Middle frontal gyrus (tissue), 1 donor: ENCODE measurements around the gene CPSF7.
A peak's percentile ranks its signal among the peaks of the same experiment; 100 is the strongest.
"Not testable (repeated sequence)": the region's sequence is repeated elsewhere in the genome, so short reads cannot be mapped to it uniquely, and the experiment has no call there.

Experiments
- DNase-seq: peaks from one replicate; pipeline ENCODE4 v3.0.0-alpha.2; 2015; ENCODE audit warnings: low spot score; ENCODE audit errors: extremely low spot score

The CPSF7 gene

GRCh38 chr11:61384271-61385242, 45.2 kb downstream of the CPSF7 start:
- no peak for DNase-seq

DNA sequence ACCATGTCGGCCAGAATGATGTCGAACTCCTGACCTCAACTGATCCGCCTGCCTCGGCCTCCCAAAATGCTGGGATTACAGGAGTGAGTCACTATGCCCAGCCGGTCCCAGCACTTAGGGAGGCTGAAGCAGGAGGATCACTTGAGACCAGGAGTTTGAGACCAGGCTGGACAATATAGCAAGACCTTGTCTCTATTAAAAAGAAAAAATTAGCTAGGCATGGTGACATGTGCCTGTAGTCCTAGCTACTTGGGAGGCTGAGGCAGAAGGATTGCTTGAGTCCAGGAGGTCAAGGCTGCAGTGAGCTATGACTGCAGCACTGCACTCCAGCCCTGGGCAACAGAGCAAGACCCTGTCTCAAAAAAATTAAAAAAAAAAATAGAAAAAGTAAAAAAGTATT, 45.9 kb downstream of the CPSF7 start:
- not testable (repeated sequence) for DNase-seq

DNA sequence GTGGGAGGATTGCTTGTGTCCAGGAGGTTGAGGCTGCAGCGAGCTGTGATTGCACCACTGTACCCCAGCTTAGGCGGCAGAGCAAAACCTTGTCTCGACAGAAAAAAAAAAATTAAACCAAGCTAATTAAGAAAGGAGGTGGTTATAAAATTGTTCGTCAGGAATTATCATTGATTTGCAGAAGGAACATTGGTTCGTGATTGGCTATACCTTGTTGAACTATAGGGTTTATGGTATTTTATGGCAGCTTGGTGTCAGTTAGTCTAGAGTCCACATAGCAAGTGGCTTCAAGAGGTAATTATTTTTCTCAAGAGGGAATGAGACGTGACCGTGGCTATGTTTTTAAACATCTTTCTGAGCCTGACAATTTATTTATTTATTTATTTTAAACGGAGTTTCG, 48.9 kb downstream of the CPSF7 start:
- DNase-seq = no peak

DNA sequence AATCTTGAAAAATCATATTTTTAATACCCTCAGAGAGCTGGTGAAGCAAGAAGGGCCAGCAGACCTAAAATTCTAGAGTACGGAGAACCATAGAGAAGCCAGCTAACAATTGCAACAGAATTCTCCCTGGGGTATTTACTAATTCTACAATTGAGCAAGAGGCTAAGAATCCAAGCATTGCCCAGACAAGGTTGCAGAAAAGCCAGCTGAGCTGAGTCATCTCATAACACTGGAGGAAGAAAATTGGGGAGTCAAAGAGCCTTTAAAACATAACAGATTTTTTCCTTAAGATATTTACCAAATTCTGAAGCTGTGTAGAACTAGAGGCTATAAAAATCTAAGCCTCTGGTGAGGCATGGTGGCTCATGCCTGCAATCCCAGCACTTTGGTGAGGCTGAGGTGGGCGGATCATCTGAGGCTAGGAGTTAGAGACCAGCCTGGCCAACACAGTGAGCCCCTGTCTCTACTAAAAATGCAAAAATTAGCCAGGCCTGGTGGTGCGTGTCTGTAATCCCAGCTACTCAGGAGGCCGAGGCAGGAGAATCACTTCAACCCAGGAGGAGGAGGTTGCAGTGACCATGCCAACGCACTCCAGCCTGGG, 51.0 kb downstream of the CPSF7 start:
- no peak for DNase-seq

DNA sequence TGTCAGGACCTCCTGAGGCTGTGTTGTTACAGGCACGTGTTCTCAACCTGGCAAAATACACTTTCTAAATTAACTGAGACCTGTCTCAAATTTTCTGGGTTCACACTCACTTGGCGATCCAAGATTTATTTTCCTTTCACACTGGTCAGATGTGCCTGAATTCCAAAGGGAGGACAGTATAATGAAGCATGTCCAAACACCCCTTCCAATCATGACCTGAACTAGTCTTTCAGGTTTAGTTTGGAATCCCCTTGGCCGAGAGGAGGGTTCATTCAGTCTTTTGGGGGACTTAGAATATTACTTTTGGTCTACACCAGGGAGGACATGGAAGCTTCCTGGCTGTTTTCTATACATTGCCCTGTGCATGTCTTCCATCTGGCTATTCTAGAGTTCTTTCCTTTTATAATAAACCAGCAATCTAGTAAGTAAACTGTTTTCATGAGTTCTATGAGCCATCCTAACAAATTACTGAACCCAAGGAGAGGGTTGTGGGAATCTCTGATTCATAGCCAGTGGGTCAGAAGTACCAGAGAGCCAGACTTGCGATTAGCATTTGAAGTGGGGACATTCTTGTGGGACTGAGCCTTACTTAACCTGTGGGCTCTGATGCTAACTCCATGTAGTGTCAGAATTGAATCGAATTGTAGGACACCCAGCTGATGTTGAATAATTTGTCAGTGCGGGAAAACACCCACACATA, 52.2 kb downstream of the CPSF7 start:
- DNase-seq = no peak

- no peak for DNase-seq
Observed at GRCh38 chr11:61375761-61376108, 54.0 kb downstream of the CPSF7 start.

DNA sequence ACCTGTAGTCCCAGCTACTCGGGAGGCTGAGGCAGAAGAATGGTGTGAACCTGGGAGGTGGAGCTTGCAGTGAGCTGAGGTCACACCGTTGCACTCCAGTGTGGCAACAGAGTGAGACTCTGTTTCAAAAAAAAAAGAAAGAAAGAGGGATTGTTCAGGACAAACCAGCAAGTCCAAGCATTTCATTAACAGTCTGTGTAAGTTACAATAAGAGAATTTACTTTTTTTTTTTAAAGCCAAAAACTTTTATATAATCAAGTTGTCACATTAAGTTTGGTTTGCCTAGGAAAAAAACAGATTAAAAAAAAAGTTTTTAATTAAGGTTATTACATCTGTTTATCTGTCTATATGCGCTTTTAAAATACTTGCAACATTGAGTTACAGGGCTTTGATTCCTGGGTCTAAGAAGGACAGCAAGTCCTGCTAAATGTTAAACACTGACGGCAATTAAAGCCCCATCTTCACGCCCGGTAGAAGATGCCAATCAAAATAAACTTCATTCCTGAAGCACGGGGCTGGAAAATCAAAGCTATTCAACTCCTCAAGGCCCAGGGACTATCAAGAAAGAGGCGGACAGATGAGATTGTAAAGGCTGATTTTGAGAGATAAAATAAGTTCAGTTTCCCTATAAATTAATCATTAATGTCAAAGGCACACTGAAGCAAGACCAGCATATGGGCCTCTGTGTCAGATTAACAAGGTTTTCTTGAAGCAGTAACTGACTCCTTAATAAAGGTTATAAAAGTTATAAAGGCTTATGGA, 56.9 kb downstream of the CPSF7 start:
- DNase-seq = no peak

- DNase-seq = no peak
Observed at GRCh38 chr11:61370349-61371005, 59.3 kb downstream of the CPSF7 start.

DNA sequence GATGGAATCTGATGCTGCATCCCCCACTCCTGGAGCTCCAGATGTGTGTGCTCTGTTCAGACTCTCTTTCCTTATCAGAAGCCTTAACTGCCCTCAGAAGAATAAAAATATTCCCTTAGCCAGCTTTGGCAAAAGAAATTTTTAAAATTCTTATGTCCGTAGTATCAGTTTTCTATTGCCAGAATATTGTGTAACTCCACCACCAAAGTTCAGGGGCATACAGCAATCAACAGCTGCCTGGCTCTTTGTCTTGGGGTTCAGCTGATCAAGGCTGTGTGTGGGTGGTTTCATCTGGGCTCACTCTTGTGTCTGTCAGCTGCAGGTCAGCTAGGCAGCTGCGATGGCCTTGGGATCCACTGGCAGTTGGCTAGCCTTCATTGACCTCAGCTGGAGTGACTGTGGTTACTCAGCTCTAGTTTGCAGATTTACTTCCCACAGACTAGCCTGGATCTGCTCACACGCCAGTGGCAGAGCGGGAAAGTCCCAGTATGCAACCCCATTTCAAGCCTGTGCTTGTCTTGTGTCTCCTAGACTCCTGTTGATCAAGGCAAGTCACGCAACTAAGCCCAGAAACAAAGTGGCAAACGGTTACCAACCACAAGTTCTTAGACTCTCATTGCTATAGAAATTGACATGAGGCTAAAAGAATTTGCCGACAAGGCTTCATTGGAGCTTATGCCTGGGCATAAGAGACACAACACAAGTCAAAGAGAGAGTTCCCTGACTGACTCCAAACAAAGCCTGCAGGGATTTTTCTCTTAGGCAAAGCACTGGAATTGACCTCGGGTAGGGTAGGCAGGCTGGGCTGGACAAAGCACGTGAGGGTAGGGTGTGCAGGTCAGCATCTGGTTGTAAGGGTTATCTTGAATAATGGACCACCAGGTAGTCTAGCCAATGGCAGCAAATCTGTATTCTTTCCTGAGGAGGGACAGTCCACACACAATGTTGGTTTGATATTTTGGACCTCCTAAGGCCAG, 60.1 kb downstream of the CPSF7 start:
- DNase-seq = no peak

DNA sequence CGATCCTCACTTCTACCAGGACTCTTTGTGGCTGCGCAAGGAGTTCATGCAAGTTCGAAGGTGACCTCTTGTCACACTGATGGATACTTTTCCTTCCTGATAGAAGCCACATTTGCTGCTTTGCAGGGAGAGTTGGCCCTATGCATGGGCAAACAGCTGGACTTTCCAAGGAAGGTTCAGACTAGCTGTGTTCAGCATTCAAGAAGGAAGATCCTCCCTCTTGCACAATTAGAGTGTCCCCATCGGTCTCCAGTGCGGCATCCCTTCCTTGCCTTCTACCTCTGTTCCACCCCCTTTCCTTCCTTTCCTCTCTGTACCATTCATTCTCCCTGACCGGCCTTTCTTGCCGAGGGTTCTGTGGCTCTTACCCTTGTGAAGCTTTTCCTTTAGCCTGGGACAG, 61.1 kb downstream of the CPSF7 start:
- DNase-seq = no peak

DNA sequence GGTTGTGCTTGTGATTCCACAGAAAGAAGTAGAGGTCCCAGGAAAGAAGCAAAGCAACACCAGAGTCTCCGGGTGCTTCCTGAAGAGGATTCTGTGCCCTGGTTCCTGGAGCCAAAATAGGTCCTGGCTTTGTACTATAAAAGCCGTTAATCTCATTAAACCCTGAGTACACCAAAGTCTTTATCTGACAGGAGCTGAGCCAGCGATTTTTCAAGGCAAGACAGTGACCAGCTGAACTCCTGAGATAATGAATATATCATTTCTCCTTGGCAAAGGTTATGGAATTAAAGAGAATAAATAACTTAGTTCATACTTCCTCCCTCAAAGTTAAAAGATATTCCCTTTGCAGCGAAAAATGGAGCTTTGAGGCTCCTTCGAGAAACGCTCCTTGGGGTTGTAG, 62.4 kb downstream of the CPSF7 start:
- DNase-seq = no peak

GRCh38 chr11:61364012-61364675, 65.6 kb downstream of the CPSF7 start:
- DNase-seq = no peak

DNA sequence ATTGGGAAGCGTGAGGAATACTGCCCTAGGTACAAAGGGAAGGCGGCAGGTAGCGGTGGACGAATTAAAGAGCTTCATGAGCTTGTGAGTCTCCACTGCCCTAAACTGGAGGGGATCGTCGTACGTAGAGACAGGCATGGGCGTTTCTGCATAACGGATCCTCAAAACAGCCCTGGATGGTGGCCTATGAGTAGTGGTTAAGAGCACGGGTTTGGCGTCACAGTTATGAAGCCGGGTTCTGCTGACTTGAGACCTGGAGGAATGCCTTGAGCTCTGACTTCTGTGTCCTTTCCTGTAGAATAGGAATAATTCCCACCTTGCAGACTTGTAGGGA, 67.3 kb downstream of the CPSF7 start:
- no peak for DNase-seq

DNA sequence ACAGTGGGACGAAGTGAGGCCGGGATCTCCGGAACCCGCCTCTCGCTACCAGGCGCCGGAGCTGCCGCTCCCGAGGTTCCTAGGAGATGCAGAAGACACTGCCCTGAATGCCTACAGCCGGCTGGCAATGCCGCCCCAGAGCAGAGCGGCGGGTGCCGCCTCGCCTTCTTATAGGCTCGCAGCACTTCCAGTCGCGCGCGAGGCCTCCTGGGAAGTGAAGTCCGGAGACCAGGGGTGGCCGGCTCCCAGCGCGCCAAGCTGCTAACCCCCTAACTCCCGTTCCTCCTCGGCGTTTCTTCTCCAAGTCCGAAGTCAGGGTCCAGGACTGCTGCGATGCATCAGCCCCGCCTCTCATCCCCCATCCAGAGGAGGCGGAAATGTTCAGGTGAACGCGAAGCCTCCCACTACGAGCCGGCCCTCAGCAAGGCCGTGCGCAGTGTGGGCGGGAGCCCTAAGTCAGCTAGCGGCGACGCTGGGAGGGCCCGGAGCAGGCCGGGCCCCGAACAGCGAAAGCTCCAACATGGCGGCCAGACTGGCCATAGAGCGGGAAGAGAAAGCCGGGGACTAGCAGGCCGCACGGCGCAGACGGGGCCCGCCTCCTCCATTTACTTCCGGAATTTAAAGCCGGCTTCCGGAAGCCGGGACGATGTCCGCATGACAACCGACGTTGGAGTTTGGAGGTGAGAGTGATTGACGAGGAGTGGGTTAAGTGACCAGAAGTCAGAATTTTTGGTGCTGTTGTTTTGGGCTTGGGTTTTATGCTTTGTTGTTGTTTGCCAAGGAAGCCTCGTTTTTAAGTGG, 67.8 kb downstream of the CPSF7 start, which contains the start of the genes CYB561A3 and TMEM138:
Gene CYB561A3 (minus strand): TSS at position 142 of the 801 bp plus-strand sequence. CDS start 5,169 bp downstream, outside the sequence.
Gene TMEM138 (plus strand): TSS at position 634 of the 801 bp plus-strand sequence. CDS start 2,017 bp downstream, outside the sequence.
- peak; percentile 90 for DNase-seq

DNA sequence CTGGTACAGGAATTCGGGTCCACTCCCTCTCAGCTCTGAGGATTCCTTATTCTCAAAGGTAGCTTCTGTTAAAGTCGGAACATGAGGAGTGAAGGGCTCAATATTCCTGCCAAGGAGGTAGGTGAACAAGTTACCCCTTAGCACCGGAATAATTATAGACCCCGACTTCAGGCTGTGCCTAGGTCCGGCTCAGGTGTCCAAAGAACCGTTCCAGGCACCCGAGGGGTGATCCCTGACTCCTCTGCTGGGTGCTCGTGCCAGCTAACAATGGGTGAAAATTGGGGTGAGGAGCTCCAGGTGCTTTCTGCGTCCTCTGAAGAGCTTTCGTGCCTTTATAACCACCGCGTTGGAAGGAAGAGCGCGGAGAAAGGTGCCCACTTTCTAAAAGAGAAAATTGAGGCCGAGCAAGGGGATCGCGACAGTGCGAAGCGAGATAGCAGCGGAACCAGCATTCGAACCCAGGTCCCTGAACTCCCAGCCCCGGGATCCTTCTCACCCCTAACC, 68.5 kb downstream of the CPSF7 start:
- no peak for DNase-seq

- DNase-seq = no peak
Observed at GRCh38 chr11:61359516-61359915, 70.3 kb downstream of the CPSF7 start.

- no peak for DNase-seq
Observed at GRCh38 chr11:61358566-61358965, 71.2 kb downstream of the CPSF7 start.

DNA sequence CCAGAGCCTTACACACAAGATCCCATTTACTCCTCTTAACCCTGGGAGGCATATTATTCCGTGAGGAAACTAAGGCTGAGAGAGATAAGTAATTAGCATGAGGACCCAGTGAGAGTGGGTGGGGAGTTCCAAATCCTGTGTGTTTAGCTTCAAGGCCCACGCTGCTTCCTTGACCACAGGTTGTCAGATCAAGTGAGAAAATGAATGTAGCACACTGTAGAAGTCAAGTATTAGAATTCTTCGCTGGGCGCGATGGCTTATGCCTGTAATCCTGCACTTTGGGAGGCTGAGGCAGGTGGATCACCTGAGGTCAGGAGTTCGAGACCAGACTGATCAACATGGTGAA, 71.9 kb downstream of the CPSF7 start:
- no peak for DNase-seq
